VCaP (cell line): ENCODE measurements around the gene MXRA7.

Experiments used
- H3K27ac ChIP-seq: fragments of 450-650 bp; 2 replicates; pipeline ENCODE4 v1.5.1; 2017
- CTCF ChIP-seq: fragments of 450-650 bp; conservative IDR thresholded peaks from 2 replicates; pipeline ENCODE4 v1.5.1; 2017; ENCODE audit warnings: mild to moderate bottlenecking, moderate library complexity

MXRA7 gene

GRCh38 chr17:76691379-76692191 is 19.2 kb downstream of the MXRA7 start:
- no peak for TF ChIP-seq CTCF
- no peak overlapping the region for H3K27ac ChIP-seq

- no peak for TF ChIP-seq CTCF
- no peak overlapping the region for H3K27ac ChIP-seq
These were observed 20.0 kb downstream of the MXRA7 start for GRCh38 chr17:76690596-76691280.

GRCh38 chr17:76689859-76690258 is 20.9 kb downstream of the MXRA7 start:
- TF ChIP-seq CTCF = no peak
- no peak overlapping the region for H3K27ac ChIP-seq

GRCh38 chr17:76688165-76688622 is 22.6 kb downstream of the MXRA7 start:
- no peak overlapping the region for H3K27ac ChIP-seq
- TF ChIP-seq CTCF = no peak

- no peak overlapping the region for H3K27ac ChIP-seq
- TF ChIP-seq CTCF = no peak
These were observed 23.2 kb downstream of the MXRA7 start for GRCh38 chr17:76687298-76688164.

GRCh38 chr17:76686538-76687297 is 24.0 kb downstream of the MXRA7 start:
- TF ChIP-seq CTCF = no peak
- no peak overlapping the region for H3K27ac ChIP-seq
